ENCODE measurements around the gene FMNL1. TPM values are rescaled to one million over a fixed set of nuclear protein-coding genes. Genes with fewer than 3 reads are reported as not detected.
A peak's percentile ranks its signal among the peaks of the same experiment; 100 is the strongest.
"Not testable (repeated sequence)": the region's sequence is repeated elsewhere in the genome, so short reads cannot be mapped to it uniquely, and the experiment has no call there.

Gene FMNL1
- total RNA-seq, 1 donor from 2014 or later, result 30.7 TPM

DNA sequence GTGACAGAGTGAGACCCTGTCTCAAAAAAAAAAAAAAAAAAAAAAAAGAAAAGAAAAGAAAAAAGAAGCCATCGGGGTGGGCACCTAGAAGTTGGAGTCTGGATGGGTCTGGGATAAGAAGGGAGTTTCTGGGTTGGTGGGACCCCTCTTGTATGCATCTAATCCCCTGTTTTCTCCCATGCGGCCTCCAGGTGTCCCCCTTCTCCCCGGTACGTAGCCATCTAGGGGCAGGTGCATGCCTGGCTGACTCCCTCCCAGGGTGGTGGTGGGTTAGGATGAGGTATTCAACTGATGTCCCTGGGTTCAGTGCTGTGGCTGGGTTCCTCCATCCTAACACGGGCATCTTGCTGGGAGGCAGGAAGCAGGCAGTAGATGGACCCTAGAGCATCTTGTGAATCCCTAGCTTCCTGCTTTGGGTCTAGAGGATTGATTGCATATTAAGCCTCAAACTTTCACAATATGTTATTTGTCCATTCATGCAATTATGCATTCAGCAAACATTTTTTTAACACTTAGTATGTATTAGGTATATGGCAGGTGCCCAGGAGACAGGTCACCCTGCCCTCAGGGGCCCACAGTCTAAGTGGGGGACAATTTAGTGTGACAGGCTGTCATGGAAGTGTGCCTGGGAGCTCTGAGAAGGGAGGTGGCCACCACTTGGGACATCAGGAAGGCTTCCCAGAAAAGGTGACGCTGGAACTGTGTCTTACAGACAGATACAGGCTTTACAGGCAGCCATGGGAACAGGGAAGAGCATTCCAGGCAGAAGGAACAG, 13.1 kb downstream of the FMNL1 start:
- DNase-seq (ENCODE audit: low spot score), result no peak

DNA sequence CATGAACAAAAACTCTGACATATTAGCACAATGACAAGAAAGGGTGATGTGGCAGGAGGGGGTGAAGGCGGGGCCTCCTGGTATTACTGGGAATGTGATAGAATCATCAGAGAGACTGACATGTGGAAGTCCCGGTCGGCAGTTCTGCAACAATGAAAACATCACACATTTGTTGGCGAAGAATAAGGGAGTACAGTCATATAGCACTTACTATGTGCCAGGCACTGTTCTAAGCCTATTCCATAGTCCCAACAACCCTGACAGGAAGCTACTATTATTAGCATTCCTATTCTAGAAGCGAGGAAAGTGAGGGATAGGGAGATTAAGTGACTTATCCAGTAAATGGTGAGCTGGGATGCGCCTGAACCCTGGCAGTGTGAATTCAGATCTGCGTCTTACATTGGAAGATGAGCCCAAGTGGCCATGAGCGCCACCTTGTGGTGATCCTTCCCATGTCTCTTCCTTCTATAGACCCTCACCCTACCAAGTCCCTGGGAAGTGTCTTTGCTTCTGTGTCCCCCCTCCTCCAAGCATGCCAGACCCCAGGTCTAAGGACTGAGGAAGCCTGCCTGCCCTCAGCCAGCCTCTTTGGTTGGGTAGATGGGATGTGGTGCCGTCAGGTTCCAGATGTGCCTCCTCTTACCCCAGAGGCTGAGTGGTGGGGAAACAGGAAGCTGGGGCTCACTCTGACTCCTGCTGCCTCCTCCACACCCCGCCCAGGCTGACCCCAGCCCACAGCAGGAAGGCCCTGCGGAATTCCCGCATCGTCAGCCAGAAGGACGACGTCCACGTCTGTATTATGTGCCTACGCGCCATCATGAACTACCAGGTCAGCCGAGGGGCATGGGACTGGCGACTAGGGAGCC, 14.0 kb downstream of the FMNL1 start:
- peak; percentile 77 for DNase-seq (ENCODE audit: low spot score)

DNA sequence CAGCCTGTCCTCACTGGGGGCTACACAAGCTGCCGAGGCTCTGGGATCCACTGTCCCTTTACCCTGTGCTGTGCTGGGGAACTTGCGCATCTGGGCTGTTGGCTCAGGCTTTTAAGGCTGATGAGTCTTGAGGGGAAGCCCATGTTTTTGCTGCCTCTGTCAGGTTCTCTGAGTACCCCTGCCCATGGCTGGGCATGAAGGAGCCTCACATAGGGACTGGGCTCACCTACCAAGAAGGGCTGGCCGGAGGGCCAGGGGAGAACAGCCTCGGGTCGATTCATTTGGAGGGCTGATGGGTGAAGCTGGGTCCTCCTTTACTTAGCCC, 14.6 kb downstream of the FMNL1 start:
- DNase-seq (ENCODE audit: low spot score), result no peak

DNA sequence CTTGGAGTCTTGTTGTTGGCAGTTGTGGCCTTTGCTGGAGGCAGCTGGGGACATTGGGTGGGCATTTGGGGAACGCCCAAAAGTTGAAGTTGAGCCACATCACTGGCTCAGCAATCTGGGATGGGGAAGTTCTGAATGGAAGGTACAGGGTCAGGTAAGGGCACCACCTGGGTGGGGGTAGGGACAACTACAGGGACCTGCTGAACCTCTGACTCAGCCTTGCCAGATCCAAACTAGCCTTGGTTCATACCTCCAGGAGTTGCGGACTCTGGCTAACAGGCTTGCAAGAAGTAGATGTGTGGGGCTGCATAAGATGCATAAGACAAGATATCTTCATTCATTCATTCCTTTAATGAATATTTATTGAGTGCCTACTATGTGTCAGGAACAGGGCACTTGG, 16.0 kb downstream of the FMNL1 start:
- no peak for DNase-seq (ENCODE audit: low spot score)

DNA sequence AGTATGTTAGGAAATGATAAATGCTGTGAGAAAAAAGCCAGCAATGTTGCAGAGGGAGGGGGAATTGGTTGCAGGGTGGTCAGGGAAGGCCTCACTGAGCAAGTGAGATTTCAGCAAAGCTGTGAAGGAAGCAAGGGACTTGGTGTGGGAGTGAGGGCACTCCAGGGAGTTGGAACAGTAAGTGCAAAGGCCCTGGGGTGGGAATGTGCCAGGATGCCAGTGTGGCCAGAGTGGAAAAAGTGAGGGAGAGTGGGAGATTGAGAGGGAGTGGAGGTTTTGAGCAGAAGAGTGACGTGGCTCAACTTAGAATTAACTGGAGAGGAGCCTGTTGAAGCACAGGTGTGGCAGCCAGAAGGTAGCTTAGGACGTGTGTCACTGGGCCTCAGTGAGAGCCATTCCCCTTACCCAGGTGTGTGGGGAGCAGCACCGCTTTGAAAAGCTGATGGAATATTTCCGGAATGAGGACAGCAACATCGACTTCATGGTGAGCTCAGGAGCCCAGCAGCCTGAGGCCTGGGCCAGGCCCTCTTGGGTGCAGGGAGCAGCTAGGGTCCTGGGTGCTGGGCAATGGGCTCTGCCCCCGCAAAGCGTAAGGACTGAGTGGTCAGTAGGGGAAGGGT, 16.6 kb downstream of the FMNL1 start:
- no peak for DNase-seq (ENCODE audit: low spot score)

DNA sequence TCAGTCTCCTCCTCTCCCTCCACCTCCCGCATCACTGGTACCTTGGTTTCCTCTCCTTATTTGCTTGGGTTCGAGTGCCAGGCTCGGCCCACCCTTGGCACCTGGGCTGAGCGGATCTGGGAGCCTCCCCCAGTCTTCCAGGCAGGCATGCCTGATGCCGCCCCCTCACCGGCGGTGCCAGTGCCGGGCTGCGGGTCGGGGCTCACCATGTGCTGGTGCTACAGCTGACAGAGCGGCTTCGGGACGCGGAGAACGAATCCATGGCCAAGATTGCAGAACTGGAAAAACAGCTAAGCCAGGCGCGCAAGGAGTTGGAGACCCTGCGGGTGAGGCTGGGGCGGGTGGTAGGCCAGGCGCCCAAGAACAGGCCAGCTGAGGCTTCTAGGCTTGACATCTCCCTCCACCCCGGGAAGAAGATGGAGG, 19.2 kb downstream of the FMNL1 start:
- DNase-seq (ENCODE audit: low spot score), result no peak

DNA sequence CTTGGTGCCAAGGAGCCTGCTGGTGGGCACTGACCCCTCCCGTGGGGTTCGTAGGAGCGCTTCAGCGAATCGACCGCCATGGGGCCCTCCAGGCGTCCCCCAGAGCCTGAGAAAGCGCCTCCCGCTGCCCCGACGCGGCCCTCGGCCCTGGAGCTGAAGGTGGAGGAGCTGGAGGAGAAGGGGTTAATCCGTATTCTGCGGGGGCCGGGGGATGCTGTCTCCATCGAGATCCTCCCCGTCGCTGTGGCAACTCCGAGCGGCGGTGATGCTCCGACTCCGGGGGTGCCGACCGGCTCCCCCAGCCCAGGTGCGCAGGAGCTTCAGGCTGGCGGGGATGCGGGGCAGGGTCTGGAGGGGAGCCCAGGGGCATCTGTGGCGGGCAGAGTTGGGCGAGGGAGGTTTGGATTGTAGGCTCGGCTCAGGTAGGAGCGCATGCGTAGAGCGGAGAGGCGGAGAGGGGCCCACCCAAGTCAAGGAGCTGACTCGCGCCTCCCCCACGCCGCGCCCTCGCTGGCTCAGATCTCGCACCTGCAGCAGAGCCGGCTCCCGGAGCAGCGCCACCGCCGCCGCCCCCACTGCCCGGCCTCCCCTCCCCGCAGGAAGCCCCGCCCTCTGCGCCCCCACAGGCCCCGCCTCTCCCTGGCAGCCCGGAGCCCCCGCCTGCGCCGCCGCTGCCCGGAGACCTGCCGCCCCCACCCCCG, 19.8 kb downstream of the FMNL1 start:
- DNase-seq (ENCODE audit: low spot score), result no peak

DNA sequence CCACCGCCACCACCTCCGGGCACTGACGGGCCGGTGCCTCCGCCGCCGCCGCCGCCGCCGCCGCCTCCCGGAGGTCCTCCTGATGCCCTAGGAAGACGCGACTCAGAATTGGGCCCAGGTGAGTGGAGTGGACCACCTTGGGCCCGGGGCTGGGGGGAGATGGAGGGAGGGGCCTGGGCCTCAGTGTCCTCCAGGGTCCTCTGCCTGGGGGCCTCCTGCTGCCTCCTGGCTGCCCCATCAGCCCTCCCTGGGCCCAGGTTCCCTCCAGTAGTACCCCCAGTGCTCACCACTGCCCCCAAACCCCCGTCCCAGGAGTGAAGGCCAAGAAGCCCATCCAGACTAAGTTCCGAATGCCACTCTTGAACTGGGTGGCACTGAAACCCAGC, 20.3 kb downstream of the FMNL1 start:
- no peak for DNase-seq (ENCODE audit: low spot score)

DNA sequence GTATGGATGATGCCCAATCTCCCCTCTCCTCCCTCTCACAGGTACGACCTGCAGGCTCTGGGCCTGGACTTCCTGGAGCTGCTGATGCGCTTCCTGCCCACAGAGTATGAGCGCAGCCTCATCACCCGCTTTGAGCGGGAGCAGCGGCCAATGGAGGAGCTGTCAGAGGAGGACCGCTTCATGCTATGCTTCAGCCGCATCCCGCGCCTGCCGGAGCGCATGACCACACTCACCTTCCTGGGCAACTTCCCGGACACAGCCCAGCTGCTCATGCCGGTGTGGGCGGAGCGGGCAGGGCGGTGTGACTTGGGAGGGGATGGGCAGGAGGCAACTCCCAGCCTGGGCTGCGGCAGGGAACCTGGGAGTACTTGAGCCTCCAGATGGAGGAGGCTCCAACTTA, 22.1 kb downstream of the FMNL1 start:
- no peak for DNase-seq (ENCODE audit: low spot score)

DNA sequence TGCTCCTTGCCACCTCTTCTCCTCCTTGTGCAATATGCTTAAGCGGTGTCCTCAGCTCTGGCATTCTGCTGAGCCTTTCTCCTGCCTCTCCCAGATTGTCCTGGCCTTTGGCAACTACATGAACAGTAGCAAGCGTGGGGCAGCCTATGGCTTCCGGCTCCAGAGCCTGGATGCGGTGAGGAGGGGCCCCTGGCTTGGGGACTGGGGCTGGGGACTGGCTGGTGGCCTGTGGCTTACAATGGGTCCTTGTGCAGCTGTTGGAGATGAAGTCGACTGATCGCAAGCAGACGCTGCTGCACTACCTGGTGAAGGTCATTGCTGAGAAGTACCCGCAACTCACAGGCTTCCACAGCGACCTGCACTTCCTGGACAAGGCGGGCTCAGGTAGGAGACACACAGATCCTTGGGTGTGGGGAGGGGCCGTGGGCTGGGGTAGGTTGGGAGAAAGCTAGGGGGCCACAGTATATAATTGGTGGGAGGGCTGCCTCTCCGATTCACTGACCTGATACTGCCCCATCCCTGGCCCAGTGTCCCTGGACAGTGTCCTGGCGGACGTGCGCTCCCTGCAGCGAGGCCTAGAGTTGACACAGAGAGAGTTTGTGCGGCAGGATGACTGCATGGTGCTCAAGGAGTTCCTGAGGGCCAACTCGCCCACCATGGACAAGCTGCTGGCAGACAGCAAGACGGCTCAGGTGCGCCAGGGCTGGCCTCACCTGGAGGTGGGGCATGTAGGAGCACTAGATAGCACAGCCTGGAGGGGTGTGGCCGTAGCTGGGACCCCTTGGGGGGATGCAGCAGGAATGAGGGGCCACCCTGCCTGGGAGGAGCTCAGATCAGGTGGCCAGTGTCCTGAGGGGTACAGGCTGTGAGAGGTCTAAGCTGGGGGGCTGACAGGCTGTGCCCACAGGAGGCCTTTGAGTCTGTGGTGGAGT, 23.3 kb downstream of the FMNL1 start:
- no peak for DNase-seq (ENCODE audit: low spot score)

DNA sequence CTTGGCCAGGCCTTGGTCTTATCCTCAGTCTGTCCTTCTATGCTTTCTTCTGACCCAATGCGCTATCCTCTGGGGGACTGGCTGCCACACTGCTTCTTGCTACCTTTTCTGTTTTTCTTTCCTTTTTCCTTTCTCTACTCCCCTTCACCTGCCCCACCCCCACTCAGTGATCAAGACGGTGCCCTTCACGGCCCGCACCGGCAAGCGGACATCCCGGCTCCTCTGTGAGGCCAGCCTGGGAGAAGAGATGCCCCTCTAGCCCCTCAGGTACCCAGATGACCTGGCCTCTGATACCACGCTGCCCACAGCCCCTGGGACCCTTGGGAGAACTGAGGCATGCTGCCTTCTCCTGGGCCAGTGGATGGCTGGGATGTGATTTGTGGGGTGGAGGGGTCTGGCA, 24.7 kb downstream of the FMNL1 start:
- no peak for DNase-seq (ENCODE audit: low spot score)

DNA sequence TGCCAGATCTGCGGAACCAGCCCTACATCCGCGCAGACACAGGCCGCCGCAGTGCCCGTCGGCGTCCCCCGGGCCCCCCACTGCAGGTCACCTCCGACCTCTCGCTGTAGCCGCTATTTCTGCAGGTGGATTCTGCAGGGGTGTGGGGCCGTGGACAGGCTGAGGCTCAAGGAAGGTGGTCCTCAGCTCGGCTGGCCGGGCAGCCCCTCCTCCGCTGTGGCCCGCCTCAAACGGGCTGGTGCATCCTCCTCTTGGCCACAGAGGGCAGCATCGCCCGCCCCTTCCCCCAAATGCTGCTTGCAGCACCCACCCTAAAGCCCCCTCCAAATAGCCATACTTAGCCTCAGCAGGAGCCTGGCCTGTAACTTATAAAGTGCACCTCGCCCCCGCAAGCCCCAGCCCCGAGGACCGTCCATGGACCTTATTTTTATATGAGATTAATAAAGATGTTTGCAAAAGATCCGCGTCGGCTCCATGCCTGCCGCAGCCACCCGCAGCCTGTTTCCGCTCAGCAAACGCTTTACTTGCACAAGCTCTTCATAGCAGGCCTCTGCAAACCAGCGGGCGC, 25.3 kb downstream of the FMNL1 start:
- DNase-seq (ENCODE audit: low spot score), result no peak

DNA sequence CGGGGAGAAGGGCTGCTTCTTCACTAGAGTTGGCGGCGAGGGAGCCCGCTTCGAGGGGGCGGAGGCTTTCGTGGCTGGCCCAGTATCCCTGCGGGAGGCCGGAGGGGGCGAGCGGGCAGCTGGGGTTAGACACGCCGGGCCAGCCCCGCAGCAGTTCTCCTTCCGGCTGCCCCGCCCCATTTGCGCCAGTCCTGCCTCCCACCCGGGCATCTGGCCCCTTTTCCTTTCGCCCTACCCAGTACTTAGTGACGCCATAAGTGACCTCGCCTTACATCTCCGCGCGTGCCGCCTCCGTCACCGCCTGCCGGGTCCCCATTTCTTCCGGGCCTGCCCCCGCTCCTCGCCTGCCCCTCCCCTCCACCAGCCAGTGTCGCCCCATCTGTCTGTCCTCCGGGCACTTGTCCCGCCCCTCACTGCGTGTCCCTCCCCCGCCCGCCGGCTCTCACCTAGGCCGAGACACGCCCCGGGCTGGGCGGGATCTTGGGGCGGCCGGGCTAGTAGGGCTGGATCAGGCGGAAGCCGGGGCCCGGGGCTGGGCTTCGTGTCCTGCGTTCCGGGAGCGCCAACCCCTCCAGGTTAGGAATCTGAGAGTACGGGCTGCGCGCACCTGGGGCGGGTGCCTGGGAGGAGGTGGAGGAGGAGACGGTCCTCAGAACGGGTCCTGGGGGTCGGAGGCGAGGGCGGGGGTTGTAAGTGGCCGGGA, 25.9 kb downstream of the FMNL1 start:
- DNase-seq (ENCODE audit: low spot score), result peak; percentile 95

DNA sequence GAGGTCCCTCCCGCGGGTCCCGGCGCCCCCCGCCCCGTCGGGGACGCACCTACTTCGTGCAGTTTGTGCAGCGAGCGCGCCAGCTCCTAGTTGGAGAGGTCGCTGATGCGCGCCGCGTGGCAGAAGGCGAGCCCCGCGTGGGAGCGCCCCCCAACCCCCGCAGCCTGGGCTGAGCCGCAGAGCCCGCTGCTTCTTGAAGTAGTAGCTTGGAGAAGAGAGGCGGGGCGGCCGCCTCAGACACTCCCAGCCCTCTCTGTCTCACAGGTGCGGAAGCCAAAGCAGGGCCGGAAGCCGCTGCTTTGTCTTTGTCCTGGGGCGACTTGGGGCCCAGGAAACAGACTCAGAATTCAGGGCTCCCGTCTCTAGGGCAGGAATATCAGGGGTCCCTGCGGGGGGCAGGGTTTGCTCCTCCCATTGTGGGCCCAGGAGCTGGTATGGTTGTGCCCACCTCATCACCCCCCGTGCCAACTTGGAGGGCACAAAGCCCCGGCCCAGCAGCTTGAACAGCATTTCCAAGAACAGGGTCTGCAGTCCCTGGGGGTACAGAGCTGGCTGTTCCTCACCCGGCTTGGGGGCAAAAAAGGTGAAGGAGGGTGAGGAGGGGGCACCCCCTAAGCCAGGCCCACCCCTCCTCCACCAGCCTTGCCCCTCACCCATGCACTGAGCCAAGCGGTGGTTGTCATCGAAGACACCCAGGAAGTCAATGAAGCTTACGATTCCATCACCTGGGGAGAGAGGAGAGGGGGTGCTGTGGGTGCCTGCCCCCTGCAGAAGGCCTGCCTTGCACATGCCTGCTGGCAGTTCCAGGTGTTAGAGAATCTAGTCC, 26.7 kb downstream of the FMNL1 start:
- peak; percentile 69 for DNase-seq (ENCODE audit: low spot score)

DNA sequence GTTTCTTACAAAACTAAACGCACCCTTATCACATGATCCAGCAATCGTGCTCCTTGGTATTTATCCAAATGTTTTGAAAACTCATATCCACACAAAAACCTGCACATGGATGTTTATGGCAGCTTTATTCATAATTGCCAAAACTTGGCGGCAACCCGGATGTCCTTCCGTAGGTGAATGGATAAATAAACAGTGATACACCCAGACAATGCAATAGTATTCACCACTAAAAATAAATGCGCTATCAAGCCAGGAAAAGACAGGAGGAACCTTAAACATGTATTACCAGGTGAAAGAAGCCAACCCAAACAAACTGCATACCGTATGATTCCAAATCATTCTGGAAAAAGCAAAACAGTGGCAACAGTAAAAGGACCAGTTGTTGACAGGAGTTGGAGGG, 30.2 kb downstream of the FMNL1 start:
- DNase-seq (ENCODE audit: low spot score), result no peak

DNA sequence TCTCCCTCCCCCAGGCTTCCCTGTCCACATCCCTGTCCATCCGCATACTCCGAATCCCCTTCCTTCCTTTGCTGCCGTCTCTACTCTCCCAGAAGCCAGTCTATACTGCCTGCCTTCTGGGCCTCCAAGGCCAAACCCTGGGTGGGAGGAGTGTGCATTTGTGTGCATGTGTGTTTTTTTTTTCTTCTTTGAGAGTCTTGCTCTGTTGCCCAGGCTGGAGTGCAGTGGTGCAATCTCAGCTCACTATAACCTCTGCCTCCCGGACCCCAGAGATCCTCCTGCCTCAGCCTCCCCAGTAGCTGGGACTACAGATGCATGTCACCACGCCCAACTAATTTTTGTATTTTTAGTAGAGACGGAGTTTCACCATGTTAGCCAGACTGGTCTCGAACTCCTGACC, 31.6 kb downstream of the FMNL1 start:
- not testable (repeated sequence) for DNase-seq (ENCODE audit: low spot score)

DNA sequence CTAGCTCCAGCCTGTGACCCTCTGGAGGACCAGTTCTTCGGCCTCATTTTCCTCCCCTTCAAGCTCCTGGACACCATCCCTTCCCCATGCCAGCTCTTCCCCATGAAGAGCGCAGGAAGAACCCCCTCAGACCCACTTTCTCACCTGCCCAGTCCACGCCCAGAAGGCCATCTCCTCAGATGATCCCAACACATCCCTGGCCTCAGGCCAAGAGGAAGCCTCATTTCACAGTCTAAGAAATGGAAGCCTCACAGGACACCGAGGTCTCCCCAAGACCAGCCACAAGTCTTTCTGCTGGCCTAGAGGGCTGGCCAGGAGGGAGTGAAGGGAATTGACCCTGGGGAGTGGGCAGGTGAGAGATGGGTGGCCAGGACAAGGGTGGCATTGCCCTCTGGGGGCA, 32.2 kb downstream of the FMNL1 start:
- DNase-seq (ENCODE audit: low spot score), result no peak

DNA sequence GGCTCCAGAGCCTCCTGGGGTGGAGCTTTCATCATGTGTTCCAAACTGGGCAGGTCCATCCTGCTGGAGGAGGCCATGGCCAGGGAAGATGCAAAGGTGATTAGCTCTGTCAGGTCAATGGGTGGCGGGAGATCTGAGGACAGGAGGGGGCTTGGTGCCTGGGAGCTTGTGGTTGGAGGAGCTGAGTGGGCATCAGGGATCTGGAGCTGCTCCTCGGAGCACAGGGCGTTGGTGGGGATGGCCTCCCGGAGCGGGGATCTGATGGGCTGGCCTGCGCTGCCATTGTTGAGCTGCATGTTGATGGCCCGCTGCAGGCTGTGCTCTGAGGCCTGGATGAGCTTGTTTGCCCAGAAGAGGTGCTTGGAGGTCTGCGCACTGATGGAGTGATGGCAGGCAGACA, 33.7 kb downstream of the FMNL1 start:
- no peak for DNase-seq (ENCODE audit: low spot score)

All from mucosa of gallbladder (tissue), 1 donor.